Kidney (tissue), 14 donors: ENCODE results near the gene ARHGEF3. TPM values are rescaled to one million over a fixed set of nuclear protein-coding genes. Genes with fewer than 3 reads are reported as not detected.

ENCODE experiments used
- DNase-seq, 5 donors: peaks; one replicate each; pipeline ENCODE4 v3.0.0-alpha.2; 2013 to 2020
- FAIRE-seq: peaks from 2 replicates; lab custom pipeline; 2012; peaks lifted over from hg19 to GRCh38; lab: Jason Lieb, UNC
- H3K27ac ChIP-seq, 2 donors: one replicate each; pipeline ENCODE4 v1.7.0; 2013; ENCODE audit warnings: low read depth in 2 of 2, low read length in 2 of 2, inconsistent platforms in 1 of 2
- H3K27me3 ChIP-seq: one replicate; pipeline ENCODE4 v1.7.1; 2013; ENCODE audit warnings: low read length, inconsistent platforms; ENCODE audit not compliant: control insufficient read depth, insufficient read depth
- H3K36me3 ChIP-seq, 3 donors: one replicate each; pipeline versions ENCODE4 v1.7.0 to v1.7.1; 2013; ENCODE audit warnings: low read length in 3 of 3, control low read depth in 1 of 3, inconsistent platforms in 1 of 3; ENCODE audit not compliant: insufficient read depth in 3 of 3, control insufficient read depth in 2 of 3
- H3K4me1 ChIP-seq, 3 donors: one replicate each; pipeline versions ENCODE4 v1.7.0 to v1.7.1; 2013; ENCODE audit warnings: low read length in 3 of 3, inconsistent platforms in 1 of 3, low read depth in 1 of 3; ENCODE audit not compliant: control insufficient read depth in 2 of 3, insufficient read depth in 2 of 3
- H3K4me3 ChIP-seq, 3 donors: one replicate each; pipeline versions ENCODE4 v1.7.0 to v1.8.1; 2013; ENCODE audit warnings: low read length in 3 of 3, control low read depth in 1 of 3, inconsistent platforms in 1 of 3
- H3K9ac ChIP-seq, 3 donors: one replicate each; pipeline versions ENCODE4 v1.7.0 to v1.7.1; 2013; ENCODE audit warnings: low read length in 3 of 3, control low read depth in 1 of 3, inconsistent platforms in 1 of 3
- H3K9me3 ChIP-seq, 3 donors: one replicate each; pipeline versions ENCODE4 v1.7.0 to v1.7.1; 2013; ENCODE audit warnings: low read length in 3 of 3, control low read depth in 1 of 3, inconsistent platforms in 1 of 3; ENCODE audit not compliant: control insufficient read depth in 2 of 3, insufficient read depth in 1 of 3
- intact Hi-C: fragments of 100-400 bp; cut with DNase I; formaldehyde crosslinking; loops from one replicate; pipeline ENCODE4 v1.11.1; 2022
- polyA plus RNA-seq: library from polyadenylated mRNA; stranded (reverse); fragments of 350-450 nt; fragmentation: Illumina TruSeq; extraction: RNeasy Lipid Tissue Mini Kit (QIAGEN cat#74804); gene quantifications from one replicate; pipeline ENCODE4 v1.2.3, GENCODE V29; 2014; ENCODE audit warnings: low read depth, low replicate concordance; ENCODE audit not compliant: insufficient read depth
- total RNA-seq: library from RNA; stranded (reverse); fragmentation: NEBNext Ultra II Directional; extraction: Animal tissue kit (Norgen Biotek cat#: 25700); gene quantifications from one replicate; pipeline ENCODE4 v1.2.1, GENCODE V29; 2021
- TF ChIP-seq, protein P1 (sequence below): IDR thresholded peaks from 3 replicates; pipeline ENCODE4 v1.5.1; 2012; ENCODE audit warnings: mild to moderate bottlenecking, moderate library complexity, borderline replicate concordance; ENCODE audit not compliant: insufficient read depth; ENCODE audit errors: extremely low read depth
- donor health status: control.
- donor health status: control.
- donor health status: control.
- donor health status: control.
- donor health status: control.
- donor health status: DM: yes; HTN: yes; CAD: no.
- donor health status: Normal renal cell carcinoma (clear cell type).

The ARHGEF3 gene
- total and polyA plus RNA-seq, 2 donors from 2014 or later = 25.8 to 56.3 TPM

DNA sequence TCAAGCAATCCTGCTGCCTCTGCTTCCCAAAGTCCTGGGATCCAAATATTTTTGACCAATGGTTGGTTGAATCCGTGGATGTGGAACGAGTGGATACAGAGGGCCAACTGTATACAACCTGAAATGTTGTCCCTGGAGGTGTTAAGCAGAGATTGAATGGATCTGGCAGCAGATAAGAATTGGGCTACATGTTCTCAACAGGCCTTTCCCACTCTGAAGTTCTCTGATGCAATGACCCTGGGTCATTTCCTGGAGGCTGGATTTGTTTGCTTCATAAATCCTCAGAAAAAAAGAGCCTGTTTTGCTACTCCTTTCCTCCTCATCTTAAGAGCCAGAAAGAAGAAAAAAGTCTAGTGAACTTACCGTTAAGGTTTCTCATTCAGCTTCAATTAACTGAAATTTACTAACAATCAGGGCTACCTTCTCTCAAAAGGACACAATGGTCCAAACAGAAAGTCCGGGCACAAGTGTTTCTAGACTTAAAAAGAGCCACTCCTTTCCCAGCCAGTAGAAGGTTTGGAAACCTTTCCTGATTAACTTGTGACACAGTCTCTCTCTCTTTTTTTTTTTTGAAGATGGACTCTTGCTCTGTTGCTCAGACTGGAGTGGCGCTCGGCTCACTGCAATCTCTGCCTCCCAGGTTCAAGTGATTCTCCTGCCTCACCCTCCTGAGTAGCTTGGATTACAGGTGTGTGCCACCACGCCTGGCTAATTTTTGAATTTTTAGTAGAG is 6.5 kb downstream of the ARHGEF3 start:
- DNase-seq (peak in 2 of 5 donors; percentile 68 to 81), FAIRE-seq (no peak)
- Histone ChIP-seq H3K4me1 (peaks cover 2 to 22% (median 16%) of the 10 kb centered on the region in 3 donors), H3K36me3 (no peaks in the 10 kb centered on the region), H3K9ac (peak overlapping the region in 1 of 3 donors; percentile 1), H3K27me3 (no peaks in the 10 kb centered on the region), H3K4me3 (no peak overlapping the region), H3K9me3 (no peaks in the 10 kb centered on the region), H3K27ac (peak overlapping the region; percentile 45 to 56)
- TF ChIP-seq, protein P1, sequence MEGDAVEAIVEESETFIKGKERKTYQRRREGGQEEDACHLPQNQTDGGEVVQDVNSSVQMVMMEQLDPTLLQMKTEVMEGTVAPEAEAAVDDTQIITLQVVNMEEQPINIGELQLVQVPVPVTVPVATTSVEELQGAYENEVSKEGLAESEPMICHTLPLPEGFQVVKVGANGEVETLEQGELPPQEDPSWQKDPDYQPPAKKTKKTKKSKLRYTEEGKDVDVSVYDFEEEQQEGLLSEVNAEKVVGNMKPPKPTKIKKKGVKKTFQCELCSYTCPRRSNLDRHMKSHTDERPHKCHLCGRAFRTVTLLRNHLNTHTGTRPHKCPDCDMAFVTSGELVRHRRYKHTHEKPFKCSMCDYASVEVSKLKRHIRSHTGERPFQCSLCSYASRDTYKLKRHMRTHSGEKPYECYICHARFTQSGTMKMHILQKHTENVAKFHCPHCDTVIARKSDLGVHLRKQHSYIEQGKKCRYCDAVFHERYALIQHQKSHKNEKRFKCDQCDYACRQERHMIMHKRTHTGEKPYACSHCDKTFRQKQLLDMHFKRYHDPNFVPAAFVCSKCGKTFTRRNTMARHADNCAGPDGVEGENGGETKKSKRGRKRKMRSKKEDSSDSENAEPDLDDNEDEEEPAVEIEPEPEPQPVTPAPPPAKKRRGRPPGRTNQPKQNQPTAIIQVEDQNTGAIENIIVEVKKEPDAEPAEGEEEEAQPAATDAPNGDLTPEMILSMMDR = no peak
- intact Hi-C loops = loop anchor here (10.0 kb wide), 1 partner anchor 80 kb away; no protein-coding TSS in a partner anchor

DNA sequence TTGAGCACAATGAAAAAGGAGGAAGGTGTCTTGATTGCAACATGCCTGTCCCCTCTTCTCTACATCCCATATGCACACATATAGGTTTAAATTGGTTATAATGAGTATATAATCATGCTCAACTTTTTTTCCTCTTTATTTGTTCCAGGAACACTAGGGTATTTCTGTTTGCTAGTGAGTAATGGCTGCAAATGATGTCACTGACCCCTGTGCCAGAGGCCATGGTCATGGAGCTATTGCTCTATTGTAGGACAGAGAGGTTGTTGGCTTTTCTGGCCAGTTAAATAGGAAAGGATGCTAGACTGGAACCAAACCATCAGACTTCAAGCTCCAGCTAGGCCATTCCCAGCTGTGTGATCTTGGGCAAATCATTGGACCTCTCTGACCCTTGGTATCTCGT is 9.6 kb downstream of the ARHGEF3 start:
- no peak overlapping the region for H3K27ac ChIP-seq
- intact Hi-C loops = loop anchor here (10.0 kb wide), 1 partner anchor 77 kb away; no protein-coding TSS in a partner anchor

DNA sequence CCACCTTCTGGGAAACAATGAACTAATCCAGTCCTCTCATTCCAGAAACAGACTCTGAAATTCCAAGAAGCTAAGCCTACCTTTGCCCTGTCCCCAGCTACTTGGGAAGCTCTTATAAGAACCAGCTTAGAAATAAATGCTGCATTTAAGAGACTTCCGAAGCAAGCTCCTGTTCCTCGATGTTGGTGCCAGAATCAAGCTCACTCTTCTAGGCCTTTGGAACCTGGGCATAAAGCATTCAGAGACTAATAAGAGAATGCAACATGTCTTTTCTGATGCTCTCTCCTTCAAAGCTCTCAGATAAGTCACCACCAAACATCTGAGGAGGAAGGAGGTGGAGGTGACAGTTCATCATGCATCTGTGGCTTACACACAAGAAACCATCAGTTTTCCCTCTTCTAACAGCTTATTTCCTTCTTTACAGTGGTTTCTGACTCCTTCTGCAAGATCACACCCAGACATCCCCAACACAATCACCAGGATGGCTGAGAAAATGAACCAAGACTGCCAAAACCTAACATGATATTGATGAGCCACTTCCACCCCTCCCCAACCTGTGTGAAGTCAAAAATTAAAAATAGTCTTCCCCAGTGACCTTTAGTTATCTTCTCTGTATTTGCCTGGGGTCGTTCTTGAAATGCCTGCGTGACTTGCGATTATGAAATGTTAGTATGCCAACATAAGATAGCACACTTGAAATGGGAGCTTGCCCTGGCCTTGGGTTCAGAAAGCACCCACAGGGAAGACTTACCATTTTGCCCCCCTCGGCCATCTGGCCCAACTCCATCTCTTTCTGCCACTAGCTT is 11.5 kb downstream of the ARHGEF3 start:
- TF ChIP-seq, protein P1 = no peak
- Histone ChIP-seq H3K27me3 (no peaks in the 10 kb centered on the region), H3K4me3 (peak overlapping the region in 1 of 3 donors; percentile 2), H3K36me3 (no peaks in the 10 kb centered on the region), H3K9me3 (no peaks in the 10 kb centered on the region), H3K9ac (no peak overlapping the region), H3K4me1 (peaks cover 2 to 21% (median 21%) of the 10 kb centered on the region in 3 donors), H3K27ac (peak overlapping the region in 1 of 2 donors; percentile 57)
- DNase-seq (peak in 2 of 5 donors; percentile 7 to 42), FAIRE-seq (no peak)
- intact Hi-C loops = loop anchor here (10.0 kb wide), 1 partner anchor 75 kb away; no protein-coding TSS in a partner anchor

More for the DNA sequence above, 9.6 kb downstream of the ARHGEF3 start:
- FAIRE-seq (no peak), DNase-seq (peak in 1 of 5 donors; percentile 13)
- Histone ChIP-seq H3K27me3 (no peaks in the 10 kb centered on the region), H3K9ac (no peak overlapping the region), H3K4me3 (no peak overlapping the region), H3K4me1 (peaks cover 2 to 25% (median 21%) of the 10 kb centered on the region in 3 donors), H3K36me3 (no peaks in the 10 kb centered on the region), H3K9me3 (no peaks in the 10 kb centered on the region)
- TF ChIP-seq, protein P1 = no peak
